ENCODE results near the gene NPR1. TPM values are rescaled to one million over a fixed set of nuclear protein-coding genes. Genes with fewer than 3 reads are reported as not detected.

NPR1 gene
- total and polyA plus RNA-seq, 2 experiments from 2014 or later = 3.7 to 9.0 TPM

DNA sequence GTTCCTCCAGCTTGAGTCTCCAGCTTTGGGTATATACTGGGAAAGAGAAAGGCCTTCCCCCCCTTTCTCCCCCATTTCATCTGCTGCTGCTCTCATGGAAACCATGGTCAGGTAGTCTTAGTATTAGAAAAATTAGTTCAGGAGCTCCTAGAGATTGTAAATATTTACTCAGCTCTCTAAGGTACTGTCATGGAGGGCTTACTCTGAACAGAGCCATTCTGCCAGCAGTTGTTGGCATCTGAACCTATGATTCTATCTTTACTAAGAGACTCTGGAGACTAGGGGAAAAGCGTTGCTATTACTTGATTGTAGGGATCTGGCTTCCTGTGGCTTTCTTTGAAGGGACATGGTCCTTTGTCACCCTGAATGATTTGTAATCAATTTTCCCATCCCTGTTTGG is 55.5 kb downstream of the NPR1 start:
- Histone ChIP-seq H3F3A (replicated peaks; ENCODE audit: low read depth) (peaks cover 9% of the 10 kb centered on the region), H2AFZ (no peak overlapping the region), H3K27ac (ENCODE audit: low read depth) (peak overlapping the region; percentile 76), H3K79me2 (replicated peaks; ENCODE audit: insufficient read depth) (peaks cover 51% of the 10 kb centered on the region), H3K36me3 (ENCODE audit: insufficient read depth) (peaks cover 11% of the 10 kb centered on the region; the same call in 1 of the 2 replicates), H3K4me3 (no peak overlapping the region), H3K4me1 (ENCODE audit: insufficient read depth) (peaks cover 26% of the 10 kb centered on the region), H3K27me3 (ENCODE audit: insufficient read depth) (no peaks in the 10 kb centered on the region), H3K4me2 (no peak overlapping the region), H4K20me1 (replicated peaks; ENCODE audit: insufficient read depth) (0 out of 2 replicates have a peak, but pooled peaks cover 5% of the 10 kb centered on the region), H3K9me2 (ENCODE audit: insufficient read depth) (no peaks in the 10 kb centered on the region)
- Mint-ChIP-seq H3K27me3 (ENCODE audit: insufficient read depth, low read depth, poor library complexity) (peaks cover 7% of the 10 kb centered on the region), H3K4me3 (no peak overlapping the region), H3K36me3 (ENCODE audit: low read depth) (peaks cover 68% of the 10 kb centered on the region), H3K4me1 (peaks cover 41% of the 10 kb centered on the region), H3K27ac (peak overlapping the region; percentile 92; the same call in 1 of the 2 replicates), H3K9me3 (no peaks in the 10 kb centered on the region)
- no peak for ATAC-seq
- no peak for DNase-seq (ENCODE audit: low spot score)
- TF ChIP-seq POLR2AphosphoS5 (IDR thresholded peaks at IDR 0.05; ENCODE audit: low read depth) = no peak
- TF ChIP-seq EZH2 (IDR thresholded peaks at IDR 0.05; ENCODE audit: low read depth, unreplicated experiment) = no peak
- TF ChIP-seq JUNB (IDR thresholded peaks at IDR 0.05; ENCODE audit: unreplicated experiment) = no peak
- TF ChIP-seq NANOG (IDR thresholded peaks at IDR 0.05; ENCODE audit: borderline replicate concordance) = no peak
- TF ChIP-seq, protein P1, sequence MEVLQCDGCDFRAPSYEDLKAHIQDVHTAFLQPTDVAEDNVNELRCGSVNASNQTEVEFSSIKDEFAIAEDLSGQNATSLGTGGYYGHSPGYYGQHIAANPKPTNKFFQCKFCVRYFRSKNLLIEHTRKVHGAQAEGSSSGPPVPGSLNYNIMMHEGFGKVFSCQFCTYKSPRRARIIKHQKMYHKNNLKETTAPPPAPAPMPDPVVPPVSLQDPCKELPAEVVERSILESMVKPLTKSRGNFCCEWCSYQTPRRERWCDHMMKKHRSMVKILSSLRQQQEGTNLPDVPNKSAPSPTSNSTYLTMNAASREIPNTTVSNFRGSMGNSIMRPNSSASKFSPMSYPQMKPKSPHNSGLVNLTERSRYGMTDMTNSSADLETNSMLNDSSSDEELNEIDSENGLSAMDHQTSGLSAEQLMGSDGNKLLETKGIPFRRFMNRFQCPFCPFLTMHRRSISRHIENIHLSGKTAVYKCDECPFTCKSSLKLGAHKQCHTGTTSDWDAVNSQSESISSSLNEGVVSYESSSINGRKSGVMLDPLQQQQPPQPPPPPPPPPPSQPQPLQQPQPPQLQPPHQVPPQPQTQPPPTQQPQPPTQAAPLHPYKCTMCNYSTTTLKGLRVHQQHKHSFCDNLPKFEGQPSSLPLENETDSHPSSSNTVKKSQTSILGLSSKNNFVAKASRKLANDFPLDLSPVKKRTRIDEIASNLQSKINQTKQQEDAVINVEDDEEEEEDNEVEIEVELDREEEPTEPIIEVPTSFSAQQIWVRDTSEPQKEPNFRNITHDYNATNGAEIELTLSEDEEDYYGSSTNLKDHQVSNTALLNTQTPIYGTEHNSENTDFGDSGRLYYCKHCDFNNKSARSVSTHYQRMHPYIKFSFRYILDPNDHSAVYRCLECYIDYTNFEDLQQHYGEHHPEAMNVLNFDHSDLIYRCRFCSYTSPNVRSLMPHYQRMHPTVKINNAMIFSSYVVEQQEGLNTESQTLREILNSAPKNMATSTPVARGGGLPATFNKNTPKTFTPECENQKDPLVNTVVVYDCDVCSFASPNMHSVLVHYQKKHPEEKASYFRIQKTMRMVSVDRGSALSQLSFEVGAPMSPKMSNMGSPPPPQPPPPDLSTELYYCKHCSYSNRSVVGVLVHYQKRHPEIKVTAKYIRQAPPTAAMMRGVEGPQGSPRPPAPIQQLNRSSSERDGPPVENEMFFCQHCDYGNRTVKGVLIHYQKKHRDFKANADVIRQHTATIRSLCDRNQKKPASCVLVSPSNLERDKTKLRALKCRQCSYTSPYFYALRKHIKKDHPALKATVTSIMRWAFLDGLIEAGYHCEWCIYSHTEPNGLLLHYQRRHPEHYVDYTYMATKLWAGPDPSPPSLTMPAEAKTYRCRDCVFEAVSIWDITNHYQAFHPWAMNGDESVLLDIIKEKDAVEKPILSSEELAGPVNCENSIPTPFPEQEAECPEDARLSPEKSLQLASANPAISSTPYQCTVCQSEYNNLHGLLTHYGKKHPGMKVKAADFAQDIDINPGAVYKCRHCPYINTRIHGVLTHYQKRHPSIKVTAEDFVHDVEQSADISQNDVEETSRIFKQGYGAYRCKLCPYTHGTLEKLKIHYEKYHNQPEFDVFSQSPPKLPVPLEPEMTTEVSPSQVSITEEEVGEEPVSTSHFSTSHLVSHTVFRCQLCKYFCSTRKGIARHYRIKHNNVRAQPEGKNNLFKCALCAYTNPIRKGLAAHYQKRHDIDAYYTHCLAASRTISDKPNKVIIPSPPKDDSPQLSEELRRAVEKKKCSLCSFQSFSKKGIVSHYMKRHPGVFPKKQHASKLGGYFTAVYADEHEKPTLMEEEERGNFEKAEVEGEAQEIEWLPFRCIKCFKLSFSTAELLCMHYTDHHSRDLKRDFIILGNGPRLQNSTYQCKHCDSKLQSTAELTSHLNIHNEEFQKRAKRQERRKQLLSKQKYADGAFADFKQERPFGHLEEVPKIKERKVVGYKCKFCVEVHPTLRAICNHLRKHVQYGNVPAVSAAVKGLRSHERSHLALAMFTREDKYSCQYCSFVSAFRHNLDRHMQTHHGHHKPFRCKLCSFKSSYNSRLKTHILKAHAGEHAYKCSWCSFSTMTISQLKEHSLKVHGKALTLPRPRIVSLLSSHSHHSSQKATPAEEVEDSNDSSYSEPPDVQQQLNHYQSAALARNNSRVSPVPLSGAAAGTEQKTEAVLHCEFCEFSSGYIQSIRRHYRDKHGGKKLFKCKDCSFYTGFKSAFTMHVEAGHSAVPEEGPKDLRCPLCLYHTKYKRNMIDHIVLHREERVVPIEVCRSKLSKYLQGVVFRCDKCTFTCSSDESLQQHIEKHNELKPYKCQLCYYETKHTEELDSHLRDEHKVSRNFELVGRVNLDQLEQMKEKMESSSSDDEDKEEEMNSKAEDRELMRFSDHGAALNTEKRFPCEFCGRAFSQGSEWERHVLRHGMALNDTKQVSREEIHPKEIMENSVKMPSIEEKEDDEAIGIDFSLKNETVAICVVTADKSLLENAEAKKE (CRISPR knock-in tag; IDR thresholded peaks at IDR 0.05) = no peak

DNA sequence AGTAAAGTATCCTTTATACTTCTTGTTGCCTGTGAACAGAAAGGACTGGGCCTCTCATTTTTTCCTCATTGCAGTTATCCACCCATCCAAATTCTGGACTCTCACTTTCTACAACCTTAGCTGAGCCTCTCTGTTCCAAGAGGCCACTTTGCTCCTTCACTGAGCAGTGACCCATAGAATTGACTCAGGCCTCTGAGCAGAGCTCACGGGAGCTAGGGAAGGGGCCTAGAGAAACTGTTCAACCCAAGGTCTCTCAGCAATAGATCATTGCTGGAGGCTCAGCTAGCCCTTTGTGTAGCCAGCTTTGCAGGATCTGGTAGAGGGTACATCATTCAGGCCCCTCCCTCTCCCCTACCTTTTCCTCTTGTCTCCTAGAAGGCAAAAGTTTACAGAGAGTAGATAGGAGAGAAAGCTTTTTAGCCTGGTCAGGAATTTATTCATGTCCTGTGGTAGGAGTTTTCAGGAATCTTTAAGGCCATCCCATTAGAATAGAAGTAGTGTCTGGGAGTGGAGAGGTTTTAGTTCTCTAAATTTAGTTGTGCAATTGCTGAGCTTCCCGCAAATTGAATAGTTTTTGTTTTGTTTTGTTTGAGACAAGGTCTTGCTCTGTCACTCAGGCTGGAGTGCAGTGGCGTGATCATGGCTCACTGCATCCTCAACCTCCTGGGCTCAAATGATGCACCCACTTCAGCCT is 56.1 kb downstream of the NPR1 start:
- Mint-ChIP-seq H3K9me3 (no peaks in the 10 kb centered on the region), H3K4me3 (no peak overlapping the region), H3K36me3 (ENCODE audit: low read depth) (peaks cover 65% of the 10 kb centered on the region), H3K4me1 (peaks cover 35% of the 10 kb centered on the region), H3K27me3 (ENCODE audit: insufficient read depth, low read depth, poor library complexity) (peaks cover 7% of the 10 kb centered on the region), H3K27ac (peak overlapping the region; percentile 92)
- Histone ChIP-seq H4K20me1 (replicated peaks; ENCODE audit: insufficient read depth) (0 out of 2 replicates have a peak, but pooled peaks cover 5% of the 10 kb centered on the region), H3K9me2 (ENCODE audit: insufficient read depth) (no peaks in the 10 kb centered on the region), H3K27me3 (ENCODE audit: insufficient read depth) (no peaks in the 10 kb centered on the region), H3K27ac (ENCODE audit: low read depth) (peak overlapping the region; percentile 76), H3F3A (replicated peaks; ENCODE audit: low read depth) (peaks cover 5% of the 10 kb centered on the region; the same call in 1 of the 2 replicates), H3K36me3 (ENCODE audit: insufficient read depth) (peaks cover 11% of the 10 kb centered on the region; the same call in 1 of the 2 replicates), H3K79me2 (replicated peaks; ENCODE audit: insufficient read depth) (peaks cover 45% of the 10 kb centered on the region), H2AFZ (no peak overlapping the region), H3K4me1 (ENCODE audit: insufficient read depth) (peaks cover 20% of the 10 kb centered on the region), H3K4me2 (no peak overlapping the region), H3K4me3 (no peak overlapping the region)
- no peak for DNase-seq (ENCODE audit: low spot score)
- ATAC-seq = no peak; the same call in 1 of the 3 replicates
- no peak for TF ChIP-seq CREB1 (CRISPR knock-in tag; IDR thresholded peaks at IDR 0.05; ENCODE audit: low read depth)
- no peak for TF ChIP-seq ZNF331 (CRISPR knock-in tag; IDR thresholded peaks at IDR 0.05; ENCODE audit: low read depth)
- TF ChIP-seq POLR2AphosphoS5 (IDR thresholded peaks at IDR 0.05; ENCODE audit: low read depth) = no peak
- TF ChIP-seq, protein P2, sequence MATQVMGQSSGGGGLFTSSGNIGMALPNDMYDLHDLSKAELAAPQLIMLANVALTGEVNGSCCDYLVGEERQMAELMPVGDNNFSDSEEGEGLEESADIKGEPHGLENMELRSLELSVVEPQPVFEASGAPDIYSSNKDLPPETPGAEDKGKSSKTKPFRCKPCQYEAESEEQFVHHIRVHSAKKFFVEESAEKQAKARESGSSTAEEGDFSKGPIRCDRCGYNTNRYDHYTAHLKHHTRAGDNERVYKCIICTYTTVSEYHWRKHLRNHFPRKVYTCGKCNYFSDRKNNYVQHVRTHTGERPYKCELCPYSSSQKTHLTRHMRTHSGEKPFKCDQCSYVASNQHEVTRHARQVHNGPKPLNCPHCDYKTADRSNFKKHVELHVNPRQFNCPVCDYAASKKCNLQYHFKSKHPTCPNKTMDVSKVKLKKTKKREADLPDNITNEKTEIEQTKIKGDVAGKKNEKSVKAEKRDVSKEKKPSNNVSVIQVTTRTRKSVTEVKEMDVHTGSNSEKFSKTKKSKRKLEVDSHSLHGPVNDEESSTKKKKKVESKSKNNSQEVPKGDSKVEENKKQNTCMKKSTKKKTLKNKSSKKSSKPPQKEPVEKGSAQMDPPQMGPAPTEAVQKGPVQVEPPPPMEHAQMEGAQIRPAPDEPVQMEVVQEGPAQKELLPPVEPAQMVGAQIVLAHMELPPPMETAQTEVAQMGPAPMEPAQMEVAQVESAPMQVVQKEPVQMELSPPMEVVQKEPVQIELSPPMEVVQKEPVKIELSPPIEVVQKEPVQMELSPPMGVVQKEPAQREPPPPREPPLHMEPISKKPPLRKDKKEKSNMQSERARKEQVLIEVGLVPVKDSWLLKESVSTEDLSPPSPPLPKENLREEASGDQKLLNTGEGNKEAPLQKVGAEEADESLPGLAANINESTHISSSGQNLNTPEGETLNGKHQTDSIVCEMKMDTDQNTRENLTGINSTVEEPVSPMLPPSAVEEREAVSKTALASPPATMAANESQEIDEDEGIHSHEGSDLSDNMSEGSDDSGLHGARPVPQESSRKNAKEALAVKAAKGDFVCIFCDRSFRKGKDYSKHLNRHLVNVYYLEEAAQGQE (IDR thresholded peaks at IDR 0.05; ENCODE audit: unreplicated experiment) = no peak
- no peak for TF ChIP-seq EZH2 (IDR thresholded peaks at IDR 0.05; ENCODE audit: low read depth, unreplicated experiment)

All from GM23338 (cell line).